CD4-positive, alpha-beta T cell treated with Interleukin-4 for 4 hours (primary cell): ENCODE data around the gene SYNRG.

Source experiments
- DNase-seq: peaks from one replicate; pipeline ENCODE4 v3.0.0-alpha.2; 2020

SYNRG gene

DNA sequence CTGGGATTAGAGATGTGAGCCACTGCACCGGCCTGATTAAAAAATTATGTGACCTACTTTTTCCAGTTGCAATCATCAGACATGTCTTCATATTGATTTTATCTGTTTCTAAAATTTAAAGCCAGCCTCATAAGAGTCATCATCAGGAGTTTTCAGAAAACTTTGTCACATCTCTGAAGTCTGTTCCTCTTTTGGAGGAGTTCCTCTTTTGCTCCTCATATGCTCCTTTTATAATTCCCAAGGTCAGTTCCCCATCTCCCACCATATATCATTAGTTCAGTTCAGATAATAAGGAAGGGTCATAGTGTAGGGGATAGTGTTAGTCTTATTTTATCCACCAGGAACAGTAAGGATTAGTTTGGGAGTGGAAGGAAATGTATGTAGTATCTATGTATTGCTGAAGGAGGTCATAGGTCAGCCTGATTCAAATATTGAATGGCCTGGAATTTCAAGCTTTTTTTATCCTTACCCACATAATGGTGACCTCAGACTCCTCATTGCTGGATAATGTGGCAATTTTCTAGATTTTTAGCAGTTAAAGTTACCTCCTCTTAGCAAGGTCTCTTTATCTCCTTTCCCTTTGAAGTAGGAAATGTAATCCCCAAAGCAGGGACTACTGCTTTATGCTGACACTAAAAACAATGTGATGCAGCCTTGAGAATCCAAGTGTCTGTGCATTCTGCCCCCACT lies 133.3 kb downstream of the SYNRG start:
- DNase-seq = no peak

GRCh38 chr17:37470181-37470580 lies 139.0 kb downstream of the SYNRG start:
- no peak for DNase-seq

- DNase-seq = no peak
These were observed 142.7 kb downstream of the SYNRG start for GRCh38 chr17:37466471-37466870.

- no peak for DNase-seq
These were observed 144.1 kb downstream of the SYNRG start for GRCh38 chr17:37465069-37465616.
